Smooth muscle cell (in vitro differentiated cells): Measurements from ENCODE around the gene KRT83. TPM values are rescaled to one million over a fixed set of nuclear protein-coding genes. Genes with fewer than 3 reads are reported as not detected.

ENCODE experiments used
- DNase-seq: peaks from one replicate; lab custom pipeline; 2025; ENCODE audit not compliant: unreplicated experiment; lab: John Stamatoyannopoulos, UW
- H2AFZ ChIP-seq: fragments of 200-600 bp; sonication (generic); 2 replicates; pipeline ENCODE4 v1.6.0; 2016; ENCODE audit warnings: antibody characterized with exemption, low read depth, mild to moderate bottlenecking
- H3F3A ChIP-seq: fragments of 200-600 bp; sonication (generic); 2 replicates; pipeline ENCODE4 v1.6.0; 2017; ENCODE audit warnings: antibody characterized with exemption, low read depth
- H3K27ac ChIP-seq: fragments of 200-600 bp; sonication (generic); 2 replicates; pipeline ENCODE4 v1.5.1; 2016; ENCODE audit warnings: low read depth, mild to moderate bottlenecking
- H3K27me3 ChIP-seq: fragments of 200-600 bp; sonication (generic); 2 replicates; pipeline ENCODE4 v1.6.1; 2016; ENCODE audit warnings: low read depth, mild to moderate bottlenecking
- H3K36me3 ChIP-seq: fragments of 200-600 bp; sonication (generic); 2 replicates; pipeline ENCODE4 v1.5.1; 2016; ENCODE audit warnings: low read depth
- H3K4me1 ChIP-seq: fragments of 200-600 bp; sonication (generic); 2 replicates; pipeline ENCODE4 v1.5.1; 2016; ENCODE audit warnings: low read depth
- H3K4me2 ChIP-seq: fragments of 200-600 bp; sonication (generic); 2 replicates; pipeline ENCODE4 v1.6.0; 2016; ENCODE audit warnings: mild to moderate bottlenecking
- H3K4me3 ChIP-seq: fragments of 200-600 bp; sonication (generic); 2 replicates; pipeline ENCODE4 v1.5.1; 2016; ENCODE audit warnings: mild to moderate bottlenecking
- H3K79me2 ChIP-seq: fragments of 200-600 bp; sonication (generic); 2 replicates; pipeline ENCODE4 v1.6.0; 2016; ENCODE audit warnings: low read depth, mild to moderate bottlenecking
- H3K9ac ChIP-seq: fragments of 200-600 bp; sonication (generic); 2 replicates; pipeline ENCODE4 v1.6.0; 2016; ENCODE audit warnings: low read depth
- H3K9me3 ChIP-seq: fragments of 200-600 bp; sonication (generic); replicated peaks from 2 replicates; pipeline ENCODE4 v1.5.1; 2016; ENCODE audit warnings: low read depth
- H4K20me1 ChIP-seq: fragments of 200-600 bp; sonication (generic); 2 replicates; pipeline ENCODE4 v1.6.0; 2016; ENCODE audit warnings: low read depth
- CTCF ChIP-seq: fragments of 200-600 bp; sonication (generic); IDR thresholded peaks from 2 replicates; pipeline ENCODE4 v1.5.1; 2017; ENCODE audit warnings: borderline replicate concordance, mild to moderate bottlenecking, antibody characterized with exemption; ENCODE audit not compliant: insufficient read depth, poor library complexity, severe bottlenecking
- WGBS: methylation state at CpG from one replicate; pipeline ENCODE4 v1.1.7; 2016; ENCODE audit warnings: low lambda C conversion rate; 5-methylcytosine and 5-hydroxymethylcytosine counted together
- polyA plus RNA-seq: library from polyadenylated mRNA; unstranded; fragments of >200 nt; fragmentation: Nextera tagmentation; extraction: Ambion mirVana; gene quantifications from 2 replicates; pipeline ENCODE4 v1.2.1, GENCODE V29; 2016
- total RNA-seq: library from RNA; depleted of rRNA; stranded (reverse); fragments of >200 nt; gene quantifications from 2 replicates; pipeline ENCODE4 v1.2.3, GENCODE V29; 2014

KRT83 gene
- total and polyA plus RNA-seq, 2 experiments from 2014 or later, result not detected

DNA sequence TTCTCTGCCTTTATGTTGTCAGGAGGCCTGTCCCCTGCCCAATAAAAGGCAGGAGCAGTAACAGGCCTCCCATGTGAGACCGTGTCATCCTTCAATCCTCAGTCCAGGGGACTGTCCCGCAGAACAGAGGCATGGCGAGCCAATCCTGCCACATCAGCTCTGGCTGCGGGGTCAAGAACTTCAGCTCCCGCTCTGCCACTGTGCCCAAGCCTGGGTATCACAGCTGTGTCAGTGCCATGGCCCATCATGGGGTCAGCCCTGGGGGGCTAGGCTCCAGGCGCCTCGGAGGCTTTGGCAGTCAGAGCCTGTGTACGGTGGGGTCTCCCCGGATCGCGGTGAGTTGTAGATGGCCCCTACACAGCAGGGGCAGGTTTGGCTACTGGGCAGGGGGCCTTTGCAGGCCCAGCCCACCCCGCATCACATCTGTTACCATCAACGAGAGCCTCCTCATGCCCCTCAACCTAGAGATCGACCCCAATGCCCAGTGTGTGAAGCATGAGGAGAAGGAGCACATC, 19.9 kb upstream of the KRT83 start:
- WGBS, result 92% methylated on average over 14 of the region's 14 CpGs
- peaks cover 10% of the 10 kb centered on the region for H3K27me3 ChIP-seq
- no peak for TF ChIP-seq CTCF

GRCh38 chr12:52338241-52338960, 17.2 kb upstream of the KRT83 start:
- Histone ChIP-seq H3K9ac (no peak overlapping the region), H3K4me1 (no peaks in the 10 kb centered on the region), H3K36me3 (no peaks in the 10 kb centered on the region), H3F3A (no peaks in the 10 kb centered on the region), H2AFZ (no peak overlapping the region), H3K27me3 (peaks cover 20% of the 10 kb centered on the region), H3K4me3 (no peak overlapping the region), H3K27ac (no peak overlapping the region), H3K4me2 (no peak overlapping the region), H3K9me3 (no peaks in the 10 kb centered on the region), H4K20me1 (no peaks in the 10 kb centered on the region), H3K79me2 (no peaks in the 10 kb centered on the region)
- TF ChIP-seq CTCF, result no peak
- 80% methylated on average over 10 of the region's 10 CpGs for WGBS
- no peak for DNase-seq

More for the DNA sequence above, 19.9 kb upstream of the KRT83 start:
- no peaks in the 10 kb centered on the region for H3K9me3 ChIP-seq
- H3K9ac ChIP-seq, result no peak overlapping the region
- H3K36me3 ChIP-seq, result no peaks in the 10 kb centered on the region
- DNase-seq, result no peak
- no peak overlapping the region for H3K4me2 ChIP-seq
- H3K79me2 ChIP-seq, result no peaks in the 10 kb centered on the region
- no peak overlapping the region for H2AFZ ChIP-seq
- no peaks in the 10 kb centered on the region for H3F3A ChIP-seq
- no peak overlapping the region for H3K4me3 ChIP-seq
- no peaks in the 10 kb centered on the region for H3K4me1 ChIP-seq
- no peak overlapping the region for H3K27ac ChIP-seq
- no peaks in the 10 kb centered on the region for H4K20me1 ChIP-seq

GRCh38 chr12:52337054-52337453, 15.9 kb upstream of the KRT83 start:
- DNase-seq, result no peak
- no peak overlapping the region for H3K9ac ChIP-seq
- WGBS, result 55% methylated on average over 1 of the region's 1 CpG
- H3K27ac ChIP-seq, result no peak overlapping the region
- H3F3A ChIP-seq, result no peaks in the 10 kb centered on the region
- no peak for TF ChIP-seq CTCF
- H3K27me3 ChIP-seq, result peaks cover 18% of the 10 kb centered on the region
- no peak overlapping the region for H3K4me3 ChIP-seq
- no peaks in the 10 kb centered on the region for H3K4me1 ChIP-seq
- no peak overlapping the region for H3K4me2 ChIP-seq
- no peaks in the 10 kb centered on the region for H3K36me3 ChIP-seq
- H3K9me3 ChIP-seq, result no peaks in the 10 kb centered on the region
- H2AFZ ChIP-seq, result no peak overlapping the region
- no peaks in the 10 kb centered on the region for H3K79me2 ChIP-seq
- H4K20me1 ChIP-seq, result no peaks in the 10 kb centered on the region

DNA sequence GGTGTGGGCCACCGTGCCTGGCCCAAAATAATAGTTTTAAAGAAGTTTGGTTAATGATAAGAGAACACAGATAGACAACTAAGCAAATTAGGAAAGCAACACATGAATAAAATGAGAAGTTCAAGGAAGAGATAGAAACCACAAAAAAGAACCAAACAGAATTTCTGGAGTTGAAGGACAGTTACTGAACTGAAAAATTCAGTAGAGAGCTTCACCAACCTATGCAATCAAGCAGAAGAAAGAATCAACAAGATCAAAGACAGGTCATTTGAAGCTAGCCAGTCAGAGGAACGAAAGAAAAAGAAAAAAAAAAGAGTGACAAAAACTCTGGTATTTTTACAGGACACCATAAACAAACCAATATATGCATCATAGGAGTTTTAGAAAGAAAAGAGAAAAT, 15.4 kb upstream of the KRT83 start:
- Histone ChIP-seq H3K36me3 (no peaks in the 10 kb centered on the region), H3K27ac (no peak overlapping the region), H3K4me2 (no peak overlapping the region), H3K27me3 (peaks cover 14% of the 10 kb centered on the region), H3K79me2 (no peaks in the 10 kb centered on the region), H3F3A (no peaks in the 10 kb centered on the region), H3K9me3 (no peaks in the 10 kb centered on the region), H2AFZ (no peak overlapping the region), H3K9ac (no peak overlapping the region), H3K4me3 (no peak overlapping the region), H4K20me1 (no peaks in the 10 kb centered on the region), H3K4me1 (no peaks in the 10 kb centered on the region)
- WGBS, result 78% methylated on average over 2 of the region's 2 CpGs
- TF ChIP-seq CTCF, result no peak
- DNase-seq, result no peak
